ENCODE measurements around the gene DIAPH3. TPM values are rescaled to one million over a fixed set of nuclear protein-coding genes. Genes with fewer than 3 reads are reported as not detected.

The DIAPH3 gene
- total RNA-seq, 2 experiments from 2014 or later: 22.5 to 24.1 TPM

DNA sequence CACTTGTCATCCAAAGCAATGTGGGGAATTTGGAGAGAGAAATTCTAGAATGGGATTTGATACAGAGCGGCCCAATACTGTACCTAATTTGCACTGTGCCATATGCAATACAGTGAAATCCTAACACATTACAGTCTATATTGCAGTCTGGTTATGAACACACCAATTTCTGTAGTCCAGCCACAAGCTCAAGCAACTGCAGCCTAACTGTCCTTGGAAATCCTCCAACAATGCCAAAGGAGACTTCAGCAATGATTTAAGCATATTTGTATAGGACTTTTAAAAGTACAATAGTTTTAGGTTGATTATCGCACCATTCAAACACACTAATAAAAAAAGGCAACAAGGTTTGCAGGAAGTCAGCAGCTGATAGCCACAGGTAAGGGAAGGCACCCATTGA, 17.3 kb downstream of the DIAPH3 start:
- DNase-seq: no peak
- POLR2A ChIA-PET: no interaction called here
- Mint-ChIP-seq H3K36me3 (ENCODE audit: low read depth) (peaks cover 8% of the 10 kb centered on the region), H3K4me3 (no peak overlapping the region), H3K4me1 (peaks cover 24% of the 10 kb centered on the region), H3K27me3 (no peaks in the 10 kb centered on the region), H3K27ac (no peak overlapping the region), H3K9me3 (no peaks in the 10 kb centered on the region)
- CTCF ChIA-PET: no interaction called here

DNA sequence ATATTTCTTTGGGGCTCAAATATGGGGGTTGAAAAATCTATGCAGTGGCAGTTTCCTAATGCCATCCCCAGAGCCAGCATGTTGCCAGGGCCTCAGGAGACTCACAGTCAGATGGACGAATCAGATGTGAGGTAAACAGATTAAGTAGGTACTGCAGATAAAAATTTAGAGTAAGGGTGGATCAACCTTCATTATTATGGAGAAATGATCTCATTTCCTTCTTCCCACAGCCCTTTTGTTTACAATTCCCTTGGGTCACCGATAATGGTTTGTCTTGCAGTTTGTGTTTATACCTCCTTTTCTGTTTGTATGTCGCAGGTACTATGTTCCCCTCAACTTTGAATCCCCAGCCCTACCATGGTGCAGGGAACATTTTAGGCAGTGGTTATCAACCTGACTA, 20.0 kb downstream of the DIAPH3 start:
- Mint-ChIP-seq H3K36me3 (ENCODE audit: low read depth) (peaks cover 7% of the 10 kb centered on the region), H3K4me3 (no peak overlapping the region), H3K9me3 (no peaks in the 10 kb centered on the region), H3K4me1 (peaks cover 15% of the 10 kb centered on the region), H3K27ac (no peak overlapping the region), H3K27me3 (no peaks in the 10 kb centered on the region)
- ChIA-PET CTCF (interaction anchor here (1.0 to 1.3 kb wide), 2 partner anchors 10 to 20 kb away, joined by 3 to 4 read pairs; partner anchors contain the start of gene DIAPH3), POLR2A (no interaction called here)
- no peak for DNase-seq

DNA sequence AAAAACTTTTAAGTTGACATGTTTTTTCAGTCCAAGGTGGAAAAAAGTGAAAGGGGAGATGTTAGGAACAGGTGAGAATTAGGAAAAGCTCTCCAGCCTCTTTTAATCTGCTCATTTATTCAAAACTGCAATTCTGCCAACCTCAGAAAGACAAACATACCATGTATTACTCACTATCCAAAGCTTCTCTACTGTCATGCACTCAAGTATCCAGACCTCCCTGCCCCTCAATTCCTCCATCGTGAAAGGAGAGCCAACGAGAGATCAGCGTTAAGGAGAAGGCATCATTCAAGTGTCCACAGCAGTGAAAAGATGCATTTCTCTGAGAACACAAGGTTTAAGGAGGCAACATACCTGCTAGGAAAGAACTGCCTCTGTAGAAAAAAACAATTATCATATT, 24.5 kb downstream of the DIAPH3 start:
- POLR2A ChIA-PET: no interaction called here
- no peaks in the 10 kb centered on the region for H3K9me3 Mint-ChIP-seq
- CTCF ChIA-PET: no interaction called here
- H3K27ac Mint-ChIP-seq: no peak overlapping the region
- peaks cover 5% of the 10 kb centered on the region for H3K36me3 Mint-ChIP-seq (ENCODE audit: low read depth)
- H3K27me3 Mint-ChIP-seq: no peaks in the 10 kb centered on the region
- no peak for DNase-seq
- peaks cover 18% of the 10 kb centered on the region for H3K4me1 Mint-ChIP-seq
- no peak overlapping the region for H3K4me3 Mint-ChIP-seq

DNA sequence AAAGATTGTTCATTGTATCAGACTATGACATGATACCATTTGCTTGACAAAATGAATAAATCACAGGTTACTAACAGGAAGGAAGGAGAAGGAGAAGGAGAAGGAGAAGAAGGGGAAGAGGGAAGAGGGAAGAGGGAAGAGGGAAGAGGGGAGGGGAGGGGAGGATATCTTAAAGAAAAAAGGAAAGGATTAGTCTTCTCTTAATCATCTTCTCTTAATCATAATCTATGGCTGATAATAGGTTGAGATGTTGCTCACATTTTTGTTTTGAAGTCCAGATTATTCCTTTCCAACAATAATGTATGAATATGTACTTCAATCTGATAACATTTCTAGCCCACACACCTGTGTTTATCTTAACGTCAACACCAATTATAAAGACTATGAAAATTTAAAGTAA, 25.1 kb downstream of the DIAPH3 start:
- Mint-ChIP-seq H3K27me3 (no peaks in the 10 kb centered on the region), H3K36me3 (ENCODE audit: low read depth) (peaks cover 9% of the 10 kb centered on the region), H3K27ac (no peak overlapping the region), H3K4me1 (peaks cover 21% of the 10 kb centered on the region), H3K9me3 (no peaks in the 10 kb centered on the region), H3K4me3 (no peak overlapping the region)
- ChIA-PET CTCF (no interaction called here), POLR2A (no interaction called here)
- no peak for DNase-seq

DNA sequence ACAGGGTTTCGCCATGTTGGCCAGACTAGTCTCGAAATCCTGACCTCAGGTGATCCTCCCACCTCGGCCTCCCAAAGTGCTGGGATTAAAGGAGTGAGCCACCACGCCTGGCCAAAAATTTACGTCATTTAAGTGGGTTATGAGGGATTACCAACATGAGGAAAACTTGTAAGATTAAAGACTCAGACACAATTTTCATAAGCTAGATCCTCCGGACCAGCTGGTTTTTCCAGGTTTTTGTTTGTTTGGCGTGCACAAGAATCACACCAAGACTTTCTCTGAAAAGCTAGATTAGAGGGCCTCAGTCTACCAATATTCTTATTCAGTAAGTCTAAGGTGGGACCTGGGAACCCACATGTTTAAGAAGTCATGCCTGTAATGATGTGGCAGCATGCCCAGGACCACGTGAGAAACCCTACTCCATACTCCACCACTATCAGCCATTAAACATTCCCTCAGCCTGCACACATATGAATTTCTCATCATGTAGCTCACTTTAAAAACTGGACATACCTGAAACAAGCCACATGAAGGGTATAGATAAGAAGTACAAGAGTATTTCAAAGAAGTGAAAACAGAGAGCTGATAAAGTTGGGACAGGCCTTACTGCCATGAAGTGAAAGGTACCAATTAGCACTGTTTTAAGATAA, 25.7 kb downstream of the DIAPH3 start:
- ChIA-PET POLR2A (no interaction called here), CTCF (no interaction called here)
- H3K9me3 Mint-ChIP-seq: no peaks in the 10 kb centered on the region
- H3K4me3 Mint-ChIP-seq: no peak overlapping the region
- H3K27ac Mint-ChIP-seq: no peak overlapping the region
- H3K36me3 Mint-ChIP-seq (ENCODE audit: low read depth): peaks cover 9% of the 10 kb centered on the region
- no peak for DNase-seq
- peaks cover 18% of the 10 kb centered on the region for H3K4me1 Mint-ChIP-seq
- no peaks in the 10 kb centered on the region for H3K27me3 Mint-ChIP-seq

DNA sequence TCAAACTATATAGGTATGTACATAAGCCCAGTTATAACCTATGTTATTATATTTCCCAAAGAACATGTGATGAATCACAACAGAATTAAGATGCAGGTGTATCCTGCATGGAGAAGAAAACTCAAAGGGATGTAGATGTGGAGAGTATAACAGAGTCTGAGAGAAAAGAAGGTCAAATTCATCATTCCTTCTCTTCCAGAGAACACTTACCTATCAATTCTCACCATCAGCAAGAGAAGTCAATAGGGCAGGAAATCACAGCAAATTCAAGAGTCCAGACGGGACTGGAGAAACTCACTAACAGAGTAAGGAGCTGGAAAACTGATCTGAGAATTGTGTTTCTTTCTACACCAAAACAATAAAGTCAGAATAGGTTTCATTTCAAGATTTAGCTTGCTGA, 28.4 kb downstream of the DIAPH3 start:
- no peak for DNase-seq
- H3K27me3 Mint-ChIP-seq: no peaks in the 10 kb centered on the region
- H3K9me3 Mint-ChIP-seq: no peaks in the 10 kb centered on the region
- POLR2A ChIA-PET: no interaction called here
- H3K4me3 Mint-ChIP-seq: no peak overlapping the region
- no peak overlapping the region for H3K27ac Mint-ChIP-seq
- CTCF ChIA-PET: no interaction called here
- H3K4me1 Mint-ChIP-seq: peaks cover 16% of the 10 kb centered on the region
- H3K36me3 Mint-ChIP-seq (ENCODE audit: low read depth): peaks cover 17% of the 10 kb centered on the region

DNA sequence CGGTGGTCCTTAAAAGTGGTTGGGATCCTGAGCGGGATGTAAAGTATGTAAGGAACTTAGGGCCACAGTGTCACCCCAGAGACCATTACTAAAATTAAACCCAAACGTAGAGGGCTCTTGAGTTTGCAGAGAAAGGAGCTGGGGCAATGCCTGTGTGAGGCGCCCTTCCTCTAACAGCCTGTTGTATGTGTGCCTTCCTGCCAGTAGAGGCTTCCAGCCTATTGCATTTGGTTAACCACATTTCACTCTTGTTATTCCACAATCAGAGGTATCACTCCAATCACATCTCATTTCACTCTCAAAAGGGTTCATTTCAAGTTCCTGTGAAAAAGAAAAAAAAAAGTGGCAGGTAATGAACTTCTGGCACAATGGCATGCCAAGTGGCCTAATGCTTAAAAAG, 29.4 kb downstream of the DIAPH3 start:
- ChIA-PET CTCF (interaction anchor here (0.6 kb wide), 2 partner anchors 172 to 185 kb away, joined by 3 read pairs; no protein-coding TSS in a partner anchor), POLR2A (no interaction called here)
- peaks cover 16% of the 10 kb centered on the region for H3K4me1 Mint-ChIP-seq

DNA sequence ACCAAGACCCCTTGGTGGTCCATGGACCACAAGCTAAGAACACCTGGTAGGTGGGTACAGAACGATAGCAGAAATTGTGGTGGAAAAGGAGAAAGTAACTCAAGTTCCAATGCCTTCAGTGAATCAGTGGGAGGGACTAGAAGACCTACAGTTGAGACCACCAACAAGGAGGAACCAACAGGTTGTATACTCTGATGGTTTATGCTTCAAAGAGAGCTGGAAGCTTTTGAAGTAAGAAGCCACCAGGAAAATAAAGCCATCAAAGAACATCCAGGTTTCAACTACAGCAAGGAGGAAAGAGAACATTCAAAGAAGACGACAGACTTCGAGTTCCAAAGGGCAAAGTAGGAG, 42.4 kb downstream of the DIAPH3 start:
- no peak for DNase-seq
- Mint-ChIP-seq H3K4me1 (no peaks in the 10 kb centered on the region), H3K4me3 (no peak overlapping the region), H3K9me3 (peaks cover 4% of the 10 kb centered on the region), H3K27me3 (no peaks in the 10 kb centered on the region), H3K27ac (no peak overlapping the region), H3K36me3 (ENCODE audit: low read depth) (peaks cover 16% of the 10 kb centered on the region)
- ChIA-PET POLR2A (no interaction called here), CTCF (no interaction called here)

More for the DNA sequence above, 29.4 kb downstream of the DIAPH3 start:
- Mint-ChIP-seq H3K27ac (no peak overlapping the region), H3K9me3 (no peaks in the 10 kb centered on the region), H3K27me3 (no peaks in the 10 kb centered on the region), H3K4me3 (no peak overlapping the region), H3K36me3 (ENCODE audit: low read depth) (peaks cover 21% of the 10 kb centered on the region)
- DNase-seq: no peak

DNA sequence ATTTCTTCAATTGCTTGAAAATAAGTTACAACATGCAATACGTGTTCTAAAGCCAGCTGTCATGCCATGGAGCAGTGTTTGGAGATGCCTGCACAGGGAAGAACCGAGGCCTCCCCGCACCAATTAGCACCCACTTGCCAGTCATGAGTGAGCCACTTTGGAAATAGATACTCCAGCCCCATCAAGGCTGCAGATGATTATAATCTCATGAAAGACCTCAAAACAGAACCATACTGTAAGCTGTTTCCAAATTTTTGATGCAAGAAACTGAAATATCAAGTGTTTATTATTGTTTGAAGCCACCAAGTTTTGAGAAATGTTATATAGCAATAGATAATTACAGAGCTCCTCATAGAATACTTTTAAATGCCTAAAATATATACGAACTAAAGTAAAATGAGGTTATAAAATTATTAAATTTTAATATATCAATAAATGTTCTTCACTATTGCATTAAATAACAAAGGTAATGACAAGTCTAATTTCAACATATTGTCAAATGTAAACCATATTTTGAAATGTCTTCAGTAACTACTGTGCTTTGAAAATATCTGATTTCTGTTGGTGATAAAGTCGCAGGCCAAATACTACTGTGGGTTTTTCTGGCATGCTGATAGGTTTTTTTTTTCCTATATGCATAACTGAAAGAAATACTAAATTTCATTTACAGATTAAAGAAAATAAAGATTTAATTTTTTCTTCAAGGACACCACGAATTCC, 43.0 kb downstream of the DIAPH3 start:
- CTCF ChIA-PET: no interaction called here
- no peak overlapping the region for H3K27ac Mint-ChIP-seq

DNA sequence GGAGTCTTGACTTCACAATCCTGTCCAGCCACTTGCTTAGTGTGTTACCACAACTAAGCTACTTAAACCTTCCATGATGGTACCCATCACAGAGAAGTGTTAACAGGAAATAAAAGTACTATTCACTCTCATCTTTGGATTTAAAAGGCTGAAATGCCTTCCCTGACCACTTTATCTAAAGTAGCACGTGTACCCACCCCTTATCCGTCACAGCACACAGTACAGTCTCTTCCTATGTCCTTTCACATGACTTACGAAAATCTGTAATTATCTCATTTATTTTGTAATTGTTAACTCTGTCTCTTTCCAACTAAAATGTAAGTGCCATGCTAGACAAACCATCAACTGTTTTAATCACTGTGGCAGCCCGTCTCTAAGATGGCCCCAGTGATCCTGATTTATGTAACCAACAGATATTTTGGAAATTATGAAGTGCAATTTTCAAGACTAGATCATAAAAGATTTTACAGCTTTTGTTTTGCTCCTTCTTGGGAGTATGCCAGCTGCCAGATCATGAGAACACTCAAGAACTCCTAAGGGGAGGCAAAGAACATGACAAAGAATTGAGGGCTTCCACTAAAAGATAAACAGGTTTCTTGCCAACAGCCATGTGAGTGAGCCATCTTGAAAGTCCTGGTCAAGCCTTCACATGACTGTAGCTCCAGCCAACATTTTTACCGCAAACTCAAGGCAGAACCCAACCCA, 44.9 kb downstream of the DIAPH3 start:
- CTCF ChIA-PET: interaction anchor here (0.6 to 1.5 kb wide), 2 partner anchors 10 to 15 kb away, joined by 4 read pairs; no protein-coding TSS in a partner anchor
- no peaks in the 10 kb centered on the region for H3K27me3 Mint-ChIP-seq
- POLR2A ChIA-PET: no interaction called here

More for the DNA sequence above, 43.0 kb downstream of the DIAPH3 start:
- DNase-seq: no peak
- Mint-ChIP-seq H3K36me3 (ENCODE audit: low read depth) (peaks cover 15% of the 10 kb centered on the region), H3K27me3 (no peaks in the 10 kb centered on the region), H3K9me3 (peaks cover 7% of the 10 kb centered on the region), H3K4me3 (no peak overlapping the region), H3K4me1 (no peaks in the 10 kb centered on the region)
- POLR2A ChIA-PET: no interaction called here

DNA sequence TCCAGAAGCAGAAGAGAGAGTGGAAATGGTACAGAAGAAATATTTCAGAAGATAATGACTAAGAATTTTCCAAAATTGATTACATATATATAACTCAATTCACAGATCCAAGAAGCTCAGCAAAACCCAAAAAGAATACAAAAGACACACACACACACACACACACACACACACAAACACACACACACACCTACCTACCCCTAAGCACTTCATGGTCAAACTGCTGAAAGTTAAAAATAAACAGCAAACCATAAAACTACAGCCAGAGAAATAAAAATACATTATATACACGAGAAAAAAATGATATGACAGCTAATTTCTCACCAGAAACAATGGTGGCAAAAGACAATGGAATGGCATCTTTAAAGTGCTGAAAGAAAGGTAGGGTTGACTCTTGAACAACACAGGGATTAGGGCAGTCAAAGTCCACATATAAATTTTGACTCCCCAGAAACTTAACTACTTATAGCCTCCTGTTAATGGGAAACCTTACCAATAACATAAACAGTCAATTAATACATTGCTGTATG, 49.2 kb downstream of the DIAPH3 start:
- H3K27ac Mint-ChIP-seq: no peak overlapping the region
- H3K4me1 Mint-ChIP-seq: no peaks in the 10 kb centered on the region
- H3K4me3 Mint-ChIP-seq: no peak overlapping the region
- H3K27me3 Mint-ChIP-seq: no peaks in the 10 kb centered on the region
- POLR2A ChIA-PET: interaction anchor here (0.5 kb wide), 1 partner anchor 14 kb away, joined by 7 read pairs; no protein-coding TSS in a partner anchor
- CTCF ChIA-PET: no interaction called here
- DNase-seq: no peak
- peaks cover 39% of the 10 kb centered on the region for H3K36me3 Mint-ChIP-seq (ENCODE audit: low read depth)
- H3K9me3 Mint-ChIP-seq: peaks cover 20% of the 10 kb centered on the region

More for the DNA sequence above, 44.9 kb downstream of the DIAPH3 start:
- no peak overlapping the region for H3K4me3 Mint-ChIP-seq
- H3K36me3 Mint-ChIP-seq (ENCODE audit: low read depth): peaks cover 29% of the 10 kb centered on the region
- peaks cover 20% of the 10 kb centered on the region for H3K9me3 Mint-ChIP-seq
- H3K27ac Mint-ChIP-seq: no peak overlapping the region
- no peak for DNase-seq
- H3K4me1 Mint-ChIP-seq: no peaks in the 10 kb centered on the region

DNA sequence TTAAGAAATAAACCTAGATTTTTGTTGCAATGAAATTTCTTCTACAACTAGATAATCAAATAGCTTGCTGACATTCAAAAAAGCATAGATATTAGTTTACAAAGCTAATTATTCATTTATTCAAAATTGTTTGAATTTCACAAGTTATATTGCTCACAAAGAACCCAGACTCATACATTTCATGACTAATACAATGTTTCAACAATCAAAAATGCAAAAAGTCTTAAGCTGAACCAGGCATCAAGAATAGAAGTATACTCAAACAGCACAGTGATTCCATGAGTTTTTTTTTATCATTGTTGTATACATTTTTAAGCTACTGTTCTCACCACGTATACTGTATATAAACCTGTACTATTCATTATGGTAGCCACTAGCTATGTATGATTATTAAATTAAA, 51.0 kb downstream of the DIAPH3 start:
- H3K27me3 Mint-ChIP-seq: no peaks in the 10 kb centered on the region
- CTCF ChIA-PET: interaction anchor here (0.7 kb wide), 1 partner anchor 16 kb away, joined by 3 read pairs; no protein-coding TSS in a partner anchor
- no peak overlapping the region for H3K4me3 Mint-ChIP-seq
- POLR2A ChIA-PET: no interaction called here
- H3K4me1 Mint-ChIP-seq: no peaks in the 10 kb centered on the region
- H3K27ac Mint-ChIP-seq: no peak overlapping the region
- peaks cover 47% of the 10 kb centered on the region for H3K36me3 Mint-ChIP-seq (ENCODE audit: low read depth)
- DNase-seq: no peak
- H3K9me3 Mint-ChIP-seq: peaks cover 20% of the 10 kb centered on the region

DNA sequence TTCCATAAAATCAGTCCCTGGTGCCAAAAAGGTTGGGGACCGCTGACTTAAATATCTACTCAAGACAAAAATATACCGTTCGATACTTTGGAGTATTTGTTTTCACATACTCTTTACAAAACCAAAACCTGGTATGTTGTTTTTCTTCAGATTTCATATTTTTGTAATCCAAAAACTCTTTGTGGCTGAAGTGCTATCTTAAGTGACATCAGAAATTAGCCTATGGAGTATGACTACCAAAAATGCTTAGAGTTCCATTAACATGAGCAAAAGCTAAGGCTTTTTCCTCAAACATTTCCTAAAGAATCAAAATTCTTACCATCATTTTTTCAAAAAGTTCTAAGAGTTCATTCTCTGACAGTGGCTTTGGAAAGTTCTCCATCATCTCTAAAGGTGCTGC, 52.0 kb downstream of the DIAPH3 start:
- Mint-ChIP-seq H3K27me3 (no peaks in the 10 kb centered on the region), H3K4me3 (no peak overlapping the region), H3K9me3 (peaks cover 20% of the 10 kb centered on the region), H3K4me1 (no peaks in the 10 kb centered on the region), H3K36me3 (ENCODE audit: low read depth) (peaks cover 48% of the 10 kb centered on the region), H3K27ac (no peak overlapping the region)
- CTCF ChIA-PET: interaction anchor here (0.6 kb wide), 1 partner anchor 30 kb away, joined by 3 read pairs; no protein-coding TSS in a partner anchor
- no peak for DNase-seq
- POLR2A ChIA-PET: interaction anchor here (0.7 kb wide), 1 partner anchor 199 kb away, joined by 3 read pairs; no protein-coding TSS in a partner anchor
